DMS153 (cell line): ENCODE results near the gene MRPL38.

Experiments used
- DNase-seq: peaks from one replicate; lab custom pipeline; 2025; lab: John Stamatoyannopoulos, UW

Gene MRPL38

DNA sequence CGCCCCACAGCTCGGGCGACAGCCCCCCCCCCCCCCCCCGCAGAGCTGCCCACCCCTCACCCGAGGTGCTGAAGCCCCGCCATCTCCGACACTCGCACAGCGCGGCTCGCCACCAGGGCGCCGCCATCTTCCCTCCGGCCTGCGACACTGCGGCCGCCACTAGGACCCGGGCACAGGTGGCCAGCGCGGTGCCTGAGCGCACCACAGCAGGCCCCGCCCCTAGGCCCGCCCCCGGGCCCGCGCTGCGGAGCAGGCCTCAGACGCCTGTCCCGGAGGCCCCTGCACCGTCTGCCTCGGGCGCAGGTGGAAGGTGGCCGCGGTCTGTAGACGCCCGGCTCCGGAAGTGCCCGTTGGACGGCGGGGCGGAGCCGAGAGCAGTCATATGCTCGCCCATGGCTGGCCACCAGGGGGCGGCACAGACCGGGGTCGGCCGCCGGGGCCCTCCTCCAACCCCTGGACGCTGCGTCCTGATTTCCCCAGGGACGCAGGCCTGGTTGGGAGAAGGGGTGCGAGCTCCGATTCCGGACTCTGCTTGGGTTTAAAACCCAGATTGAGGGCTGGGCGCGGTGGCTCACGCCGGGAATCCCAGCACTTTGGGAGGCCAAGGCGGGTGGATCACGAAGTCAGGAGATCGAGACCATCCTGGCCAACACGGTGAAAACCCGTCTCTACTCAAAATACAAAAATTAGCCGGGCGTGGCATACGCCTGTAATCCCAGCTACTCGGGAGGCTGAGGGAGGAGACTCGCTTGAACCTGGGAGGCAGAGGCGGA, at the start of gene MRPL38:
Gene MRPL38, minus strand, starts transcription at position 136 of the 773 bp plus-strand sequence. Its CDS starts 9 bp downstream, at position 127.
- peak; percentile 92 for DNase-seq

DNA sequence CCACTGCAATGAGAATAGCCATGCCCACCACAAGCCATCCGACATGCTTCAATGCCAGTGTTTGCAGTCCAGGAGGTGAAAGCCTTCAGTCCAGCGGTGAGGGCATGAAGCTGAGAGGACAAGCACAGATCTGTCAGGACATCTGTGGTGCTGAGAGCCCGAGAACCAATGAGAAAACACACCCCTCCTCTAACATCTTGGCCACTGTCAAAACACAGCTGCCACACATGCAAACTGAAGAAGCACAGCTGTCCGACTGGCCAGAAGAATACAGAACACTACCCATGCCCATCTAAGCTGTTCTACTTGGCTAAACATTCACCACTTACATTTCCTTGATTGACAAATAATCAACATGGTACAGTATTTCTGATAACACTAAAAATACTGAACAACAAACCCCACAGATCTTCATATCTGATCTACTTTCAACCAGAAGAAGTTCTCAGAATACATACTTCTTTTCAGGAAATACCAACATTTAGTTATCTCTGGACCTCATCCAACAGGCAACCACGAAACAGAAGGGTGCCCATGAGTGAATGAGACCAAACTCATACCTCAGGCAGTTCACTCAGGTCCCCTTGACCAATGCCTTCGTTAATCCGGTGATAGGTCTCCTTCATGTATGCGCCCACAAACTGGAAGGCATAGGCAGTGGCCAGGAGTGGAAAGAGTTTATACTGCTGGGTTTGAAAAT, 46.3 kb upstream of the MRPL38 start:
- no peak for DNase-seq

- no peak for DNase-seq
Observed at GRCh38 chr17:75950421-75950820, 45.7 kb upstream of the MRPL38 start.

GRCh38 chr17:75945211-75945610, 40.5 kb upstream of the MRPL38 start:
- DNase-seq, result no peak

GRCh38 chr17:75943491-75943890, 38.8 kb upstream of the MRPL38 start:
- DNase-seq, result no peak

DNA sequence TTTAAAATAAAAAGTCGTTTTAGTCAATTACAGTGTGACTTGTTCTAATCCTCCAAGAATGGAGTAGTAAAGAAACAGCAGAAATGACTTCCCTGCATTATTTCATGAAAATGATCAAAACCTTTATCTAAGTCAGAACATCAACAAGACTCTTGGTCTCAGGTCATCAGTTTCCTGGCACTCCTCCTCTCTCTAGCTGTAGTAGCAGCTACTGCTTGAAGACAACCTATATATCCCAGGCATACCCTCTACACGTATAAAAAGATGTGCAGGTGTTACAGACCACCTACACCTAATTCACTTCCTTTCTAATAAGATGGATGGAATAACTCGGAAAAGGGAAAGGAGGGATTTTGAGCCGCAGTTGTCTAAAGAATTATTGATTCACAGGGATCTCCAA, 37.8 kb upstream of the MRPL38 start:
- no peak for DNase-seq

- no peak for DNase-seq
Observed at GRCh38 chr17:75941442-75941819, 36.7 kb upstream of the MRPL38 start.

DNA sequence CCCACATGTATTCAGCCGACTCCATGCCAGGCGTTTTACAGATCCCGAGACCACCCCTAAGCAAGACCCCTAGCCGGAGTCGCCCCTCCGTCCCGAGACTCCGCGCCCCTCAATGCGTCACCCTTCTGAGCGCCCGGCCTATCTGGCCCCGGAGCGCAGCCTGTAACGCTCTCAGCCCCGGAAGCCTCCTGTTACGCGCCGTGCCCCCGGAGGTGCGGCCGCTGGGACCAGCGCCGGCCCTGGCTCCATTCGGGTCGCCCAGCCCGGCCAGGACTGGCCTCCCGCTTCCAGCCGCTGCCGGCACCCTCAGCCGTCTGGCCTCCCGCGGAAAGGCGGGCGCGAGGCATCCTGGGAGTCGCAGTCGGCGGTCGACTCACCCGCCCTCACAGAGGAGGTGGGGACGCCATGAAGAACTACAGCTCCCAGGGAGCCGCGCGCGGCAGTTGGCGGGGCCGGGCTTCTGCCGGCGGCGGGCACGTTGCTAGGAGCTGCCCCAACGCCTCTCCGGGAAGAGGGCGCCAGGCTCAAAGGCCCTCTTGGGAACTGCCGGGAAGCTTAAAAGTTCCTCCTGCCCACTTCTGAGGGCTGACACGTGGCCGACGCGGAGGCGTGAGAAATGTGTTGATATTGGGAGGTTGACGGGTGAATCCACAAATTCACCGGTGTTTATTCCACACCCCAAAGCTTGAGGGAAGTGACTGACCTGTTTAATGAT, 36.2 kb upstream of the MRPL38 start, which contains the start of gene FBF1:
Gene FBF1, minus strand, starts transcription at position 316 of the 715 bp plus-strand sequence. CDS start 2,893 bp downstream, outside the sequence.
- peak; percentile 91 for DNase-seq

DNA sequence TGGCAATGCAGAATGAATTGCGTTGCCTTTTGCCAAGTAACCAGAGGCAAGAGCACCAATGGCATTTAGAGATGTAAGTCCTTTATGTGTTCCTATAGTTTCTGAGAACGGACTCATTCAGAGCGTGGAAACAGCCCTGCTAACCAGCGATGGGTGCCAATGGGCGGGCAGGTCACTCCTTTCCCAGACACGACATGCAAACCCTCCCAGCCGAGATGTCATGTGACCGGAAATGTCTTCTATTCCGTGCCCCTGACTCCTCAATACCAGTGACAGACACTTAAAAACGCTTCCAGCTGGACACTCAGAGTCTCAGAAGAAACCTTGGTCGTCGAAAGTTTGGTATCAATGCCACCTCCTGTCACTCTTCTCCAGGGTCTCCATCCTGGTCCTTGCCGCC, 33.0 kb upstream of the MRPL38 start:
- no peak for DNase-seq

GRCh38 chr17:75933808-75934207, 29.1 kb upstream of the MRPL38 start:
- DNase-seq, result no peak

DNA sequence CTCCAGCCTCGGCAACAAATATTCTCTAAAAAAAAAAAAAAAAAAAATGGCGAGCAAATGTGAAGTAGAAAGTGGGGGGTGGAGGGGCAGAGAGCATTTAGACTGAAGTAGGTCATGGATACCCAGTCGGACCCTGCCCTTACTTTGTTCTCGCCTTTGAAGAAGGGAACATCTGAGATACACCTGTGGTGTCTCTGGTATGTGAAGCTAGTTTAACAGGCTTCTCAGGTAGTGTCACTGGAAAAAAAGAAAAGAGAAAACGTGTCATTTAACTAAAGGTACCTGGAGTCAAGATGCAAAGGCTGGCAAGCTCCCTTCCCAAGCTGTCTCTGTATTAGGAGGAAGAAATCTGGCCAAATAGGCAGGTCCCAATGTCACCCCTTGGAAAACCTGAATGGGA, 28.2 kb upstream of the MRPL38 start:
- no peak for DNase-seq

- DNase-seq, result no peak
Observed at GRCh38 chr17:75931062-75931461, 26.4 kb upstream of the MRPL38 start.

DNA sequence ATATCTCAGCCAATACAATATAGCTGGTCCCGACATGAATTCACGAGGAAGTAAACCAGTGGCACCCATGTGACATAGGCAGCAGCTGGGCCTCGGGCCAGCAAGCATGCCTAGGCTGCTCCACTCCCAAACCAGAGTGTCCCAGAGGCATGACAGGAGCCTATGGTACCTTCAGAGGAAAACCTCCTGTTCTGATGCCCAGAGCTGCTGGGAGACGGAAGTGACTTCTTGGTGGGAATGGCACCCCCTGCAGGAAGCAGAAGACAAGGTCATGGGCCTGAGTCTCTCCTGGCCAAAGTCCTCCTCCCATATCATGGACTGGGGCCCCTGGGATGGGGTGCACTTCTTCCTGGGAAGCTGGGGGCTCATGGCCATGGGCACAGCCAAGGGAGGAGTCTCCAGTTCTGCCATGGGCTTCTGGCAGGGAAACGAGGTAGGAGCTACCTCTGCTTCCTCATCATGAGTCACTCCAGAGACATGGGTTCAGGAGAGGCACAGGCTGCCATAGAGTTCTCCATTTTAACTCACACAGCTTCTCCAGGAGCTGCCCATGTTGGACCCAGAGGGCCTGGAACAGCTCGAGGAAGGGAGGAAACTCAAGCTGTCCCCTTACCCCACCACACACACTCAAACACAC, 22.7 kb upstream of the MRPL38 start:
- DNase-seq, result no peak

DNA sequence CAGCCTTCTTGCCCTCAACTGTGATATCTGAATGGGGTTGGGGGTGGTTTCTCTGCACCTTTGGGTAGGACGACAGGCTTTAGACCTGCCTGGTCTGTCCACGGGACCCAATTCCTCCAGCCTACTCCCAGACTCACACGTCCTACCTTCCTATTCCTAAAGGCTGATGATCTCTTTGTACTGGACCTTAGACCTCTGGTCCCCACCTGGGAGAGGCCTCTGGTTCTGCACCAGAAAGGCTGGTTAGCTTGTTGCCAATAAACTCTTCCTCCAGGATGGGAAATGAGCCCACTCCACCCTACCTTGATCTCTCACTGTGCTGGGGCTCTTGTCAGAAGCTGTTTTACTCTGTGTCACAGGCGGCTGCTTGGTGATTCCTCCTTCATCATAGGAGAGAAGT, 21.8 kb upstream of the MRPL38 start:
- no peak for DNase-seq

GRCh38 chr17:75925912-75926311, 21.2 kb upstream of the MRPL38 start:
- DNase-seq, result no peak

GRCh38 chr17:75925103-75925502, 20.4 kb upstream of the MRPL38 start:
- DNase-seq, result no peak

GRCh38 chr17:75922963-75923874, 18.5 kb upstream of the MRPL38 start:
- no peak for DNase-seq

DNA sequence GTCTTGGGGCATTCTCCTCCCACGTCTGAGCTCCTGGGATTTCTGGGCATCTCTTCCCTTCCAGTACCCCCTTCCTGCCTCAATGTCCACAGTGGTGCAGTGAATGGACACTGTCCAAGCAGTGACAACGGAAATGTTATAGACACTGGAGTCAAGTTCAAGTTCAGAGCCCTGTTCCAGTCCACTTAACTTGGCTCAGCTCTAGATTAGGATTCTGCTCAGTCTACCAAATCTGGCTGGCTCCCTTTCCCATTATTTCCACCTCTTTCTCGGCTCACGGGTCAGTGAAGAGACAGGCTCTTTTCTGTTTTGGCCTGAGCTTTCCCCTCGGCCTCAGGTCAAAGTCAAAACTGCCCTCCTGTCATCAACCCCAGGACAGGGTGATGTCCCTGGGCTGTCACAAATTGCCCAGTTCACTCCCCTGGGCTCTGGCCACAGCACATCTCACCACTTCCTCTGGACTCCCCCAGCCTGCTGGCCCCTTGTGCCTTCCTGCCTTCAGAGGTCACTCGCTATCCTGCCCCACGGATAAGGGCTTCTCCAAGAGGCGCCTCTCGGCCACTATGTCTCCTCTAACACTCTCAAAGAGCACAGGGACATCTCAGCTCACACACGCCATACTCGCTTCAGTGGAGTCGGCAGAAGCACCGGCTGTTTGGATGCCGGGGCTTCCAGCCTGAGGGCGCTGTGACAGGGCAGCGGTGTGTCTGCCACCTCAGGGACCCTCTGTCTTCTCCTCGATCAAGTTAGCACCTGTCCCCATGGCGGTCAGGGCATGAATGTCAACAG, 17.7 kb upstream of the MRPL38 start:
- DNase-seq, result no peak

GRCh38 chr17:75921596-75921995, 16.9 kb upstream of the MRPL38 start:
- DNase-seq, result no peak

GRCh38 chr17:75920045-75920560, 15.4 kb upstream of the MRPL38 start:
- DNase-seq, result no peak
